Stomach (tissue), 4 donors: ENCODE results near the gene ZNF768.

ENCODE experiments used
- CTCF ChIP-seq, 7 experiments: fragments of 450-650 bp in 4 of 7; fragments of 200-600 bp in 3 of 7; sonication (generic) in 3 of 7; IDR thresholded peaks; one replicate each; pipeline ENCODE4 v1.5.1; 2016 to 2019; ENCODE audit warnings: antibody characterized with exemption in 7 of 7, control low read depth in 2 of 7, mild to moderate bottlenecking in 1 of 7
- POLR2AphosphoS5 ChIP-seq, 3 donors: sonication (generic); formaldehyde crosslinking; IDR thresholded peaks; one replicate each; pipeline ENCODE4 v1.6.1; 2016; ENCODE audit warnings: antibody characterized with exemption in 3 of 3

- TF ChIP-seq CTCF (IDR thresholded peaks at IDR 0.05) (no peak), POLR2AphosphoS5 (IDR thresholded peaks at IDR 0.05) (peak; percentile 62 to 85 (median 75))
Measured at GRCh38 chr16:30571445-30572322, 45.3 kb upstream of the ZNF768 start, which contains the start of gene ZNF688.
